HEK293T (cell line): ENCODE measurements around the gene BEGAIN.

Experiments used
- L3MBTL2 ChIP-seq: fragments of 450-650 bp; conservative IDR thresholded peaks from 2 replicates; pipeline ENCODE4 v1.6.1; 2016; ENCODE audit warnings: mild to moderate bottlenecking
- NFRKB ChIP-seq: fragments of 450-650 bp; IDR thresholded peaks from 2 replicates; pipeline ENCODE4 v1.6.1; 2016; ENCODE audit warnings: mild to moderate bottlenecking, moderate library complexity

DNA sequence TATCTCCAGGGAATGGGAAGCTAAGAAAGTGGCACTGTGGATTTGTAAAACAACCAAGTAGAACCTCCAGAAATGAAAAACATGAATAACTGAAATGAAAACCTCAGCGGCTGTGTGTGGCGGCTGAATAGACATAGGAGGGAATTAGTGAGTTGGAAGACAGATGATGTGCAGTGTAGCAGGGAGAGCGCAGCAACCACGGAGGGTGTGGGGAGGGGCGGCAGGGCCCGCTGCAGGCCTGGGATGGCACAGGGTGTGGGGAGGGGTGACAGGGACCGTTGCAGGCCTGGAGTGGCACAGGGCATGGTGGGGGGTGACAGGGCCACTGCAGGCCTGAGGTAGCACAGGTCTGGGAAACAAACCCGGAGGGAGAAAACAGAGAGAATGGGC, 51.1 kb downstream of the BEGAIN start:
- no peak for TF ChIP-seq L3MBTL2
- no peak for TF ChIP-seq NFRKB
